Endothelial cell of umbilical vein (primary cell): Measurements from ENCODE around the gene KIAA0825. TPM values are rescaled to one million over a fixed set of nuclear protein-coding genes. Genes with fewer than 3 reads are reported as not detected.

ENCODE experiments used
- BruUV-seq: library from RNA; stranded (reverse); fragments of 400-500 nt; replicated peaks from 2 replicates; lab custom pipeline; 2021; lab: Mats Ljungman, UMichigan
- CTCF ChIA-PET: fragments of 300-600, 350-600 bp; sonication (Branson Sonifier 250); formaldehyde crosslinking; loops from one replicate; lab custom pipeline; 2021; ENCODE audit warnings: antibody characterized with exemption, inconsistent platforms; lab: Charles Lee
- POLR2A ChIA-PET: fragments of 300-600, 350-600 bp; sonication (Branson Sonifier 250); formaldehyde crosslinking; loops from one replicate; lab custom pipeline; 2021; ENCODE audit warnings: antibody characterized with exemption, inconsistent platforms; lab: Charles Lee
- DNase-seq: peaks from one replicate; pipeline ENCODE4 v3.0.0-alpha.2; 2011; ENCODE audit warnings: low read depth, low spot score
- FAIRE-seq: peaks from 2 replicates; lab custom pipeline; 2011; peaks lifted over from hg19 to GRCh38; lab: Jason Lieb, UNC
- H2AFZ ChIP-seq: 2 replicates; pipeline ENCODE4 v1.6.0; 2012; ENCODE audit warnings: low read depth, low read length, control low read depth, inconsistent platforms
- H3K27ac ChIP-seq: 2 replicates; pipeline ENCODE4 v1.5.1; 2011; ENCODE audit warnings: low read depth, mild to moderate bottlenecking, control low read depth, low read length, moderate library complexity; ENCODE audit not compliant: insufficient read depth
- H3K27me3 ChIP-seq, 2 experiments: 2 replicates each; pipeline versions ENCODE4 v1.6.0 to v1.6.1; 2011; ENCODE audit warnings: low read length in 2 of 2, mixed read lengths in 1 of 2; ENCODE audit not compliant: control insufficient read depth in 2 of 2, insufficient read depth in 2 of 2
- H3K36me3 ChIP-seq, 2 experiments: 2 replicates in 1 of 2; 3 replicates in 1 of 2; pipeline ENCODE4 v1.5.1; 2011; ENCODE audit warnings: low read length in 2 of 2, mild to moderate bottlenecking in 1 of 2, moderate library complexity in 1 of 2; ENCODE audit not compliant: control insufficient read depth in 2 of 2, insufficient read depth in 2 of 2; ENCODE audit errors: extremely low read depth in 1 of 2
- H3K4me1 ChIP-seq: 3 replicates; pipeline ENCODE4 v1.5.1; 2011; ENCODE audit warnings: mild to moderate bottlenecking, low read length; ENCODE audit not compliant: control insufficient read depth, insufficient read depth; ENCODE audit errors: extremely low read depth
- H3K4me2 ChIP-seq: 2 replicates; pipeline ENCODE4 v1.6.1; 2011; ENCODE audit warnings: low read length, control low read depth, mixed read lengths; ENCODE audit not compliant: insufficient read depth
- H3K4me3 ChIP-seq, 3 experiments: fragments of 200-600 bp in 1 of 3; sonication (generic), shearing (Covaris generic) in 1 of 3; replicated peaks in 1 of 3; 2 replicates each; pipeline ENCODE4 v1.5.1; 2011 to 2016; ENCODE audit warnings: control low read depth in 3 of 3, low read length in 3 of 3, mild to moderate bottlenecking in 2 of 3, inconsistent platforms in 1 of 3, low read depth in 1 of 3, moderate library complexity in 1 of 3; ENCODE audit not compliant: insufficient read depth in 1 of 3
- H3K79me2 ChIP-seq: 2 replicates; pipeline ENCODE4 v1.6.0; 2012; ENCODE audit warnings: low read length, inconsistent platforms; ENCODE audit not compliant: control insufficient read depth, insufficient read depth
- H3K9ac ChIP-seq: replicated peaks from 2 replicates; pipeline ENCODE3; 2011; ENCODE audit warnings: low read length, control low read depth; ENCODE audit not compliant: insufficient read depth; ENCODE audit errors: extremely low read depth
- H3K9me1 ChIP-seq: replicated peaks from 3 replicates; pipeline ENCODE4 v1.6.0; 2011; ENCODE audit warnings: mild to moderate bottlenecking, low read length; ENCODE audit not compliant: control insufficient read depth, insufficient read depth; ENCODE audit errors: extremely low read depth
- H3K9me3 ChIP-seq: replicated peaks from 2 replicates; pipeline ENCODE4 v1.5.1; 2012; ENCODE audit warnings: low read length, inconsistent platforms; ENCODE audit not compliant: control insufficient read depth, insufficient read depth
- H4K20me1 ChIP-seq: replicated peaks from 2 replicates; pipeline ENCODE3; 2011; ENCODE audit warnings: mild to moderate bottlenecking, low read length; ENCODE audit not compliant: control insufficient read depth, insufficient read depth; ENCODE audit errors: extremely low read depth
- CTCF ChIP-seq, 2 donors: IDR thresholded peaks; 1 replicate in 1 of 2; 2 replicates in 1 of 2; pipeline ENCODE4 v1.5.1; 2011; ENCODE audit warnings: low read length in 2 of 2, mild to moderate bottlenecking in 2 of 2, moderate library complexity in 2 of 2, control low read depth in 1 of 2, inconsistent platforms in 1 of 2, low read depth in 1 of 2; ENCODE audit not compliant: insufficient read depth in 1 of 2; ENCODE audit errors: extremely low read depth in 1 of 2
- EZH2 ChIP-seq: IDR thresholded peaks from 2 replicates; pipeline ENCODE4 v1.6.1; 2012; ENCODE audit warnings: borderline replicate concordance, low read depth, mild to moderate bottlenecking, moderate library complexity, low read length, inconsistent platforms; ENCODE audit not compliant: severe bottlenecking
- GATA2 ChIP-seq: IDR thresholded peaks from 2 replicates; pipeline ENCODE4 v1.7.0; 2011; ENCODE audit warnings: low read depth, mild to moderate bottlenecking, moderate library complexity, mixed read lengths, low read length; ENCODE audit not compliant: insufficient read length, insufficient read depth
- JUN ChIP-seq: IDR thresholded peaks from 2 replicates; pipeline ENCODE4 v1.6.1; 2011; ENCODE audit warnings: borderline replicate concordance, low read depth; ENCODE audit not compliant: insufficient read length, insufficient read depth
- MAX ChIP-seq: IDR thresholded peaks from 2 replicates; pipeline ENCODE4 v1.6.1; 2011; ENCODE audit not compliant: insufficient read depth, insufficient read length
- POLR2AphosphoS5 ChIP-seq: IDR thresholded peaks from 2 replicates; pipeline ENCODE4 v1.6.1; 2012; ENCODE audit warnings: low read depth, mild to moderate bottlenecking, control low read depth, low read length, moderate library complexity; ENCODE audit not compliant: insufficient read depth
- dilution Hi-C: fragments of 300-500 bp; cut with MboI; formaldehyde crosslinking; loops from one replicate; pipeline ENCODE4 v1.15.0; 2019; ENCODE audit warnings: low sequenced_read_pairs; ENCODE audit not compliant: extremely low pct_ligation_motif_present
- intact Hi-C: fragments of 100-400 bp; cut with micrococcal nuclease; formaldehyde crosslinking; loops from one replicate; pipeline ENCODE4 v1.10.0; 2022
- polyA plus RNA-seq, 4 experiments: library from polyadenylated mRNA; depleted of rRNA in 3 of 4; stranded (reverse) in 3 of 4; unstranded in 1 of 4; fragments of >200 nt; gene quantifications; 2 replicates each; pipeline versions ENCODE4 v1.2.1 to v1.2.3, GENCODE V29; 2011 to 2012; ENCODE audit warnings: missing spikeins in 1 of 4
- total RNA-seq: library from RNA; stranded (reverse); gene quantifications from 2 replicates; pipeline ENCODE4 v1.2.3, GENCODE V29; 2021

KIAA0825 gene
- total and polyA plus RNA-seq, 2 donors (not counting 3 experiments of a cell fraction or from before 2014, with no cell fraction given) = 0.15 to 1.1 TPM

GRCh38 chr5:94366811-94367210 lies 251.6 kb downstream of the KIAA0825 start:
- Histone ChIP-seq H3K4me3 (no peak overlapping the region), H3K36me3 (no peaks in the 10 kb centered on the region), H3K9ac (no peak overlapping the region), H3K79me2 (no peaks in the 10 kb centered on the region), H4K20me1 (no peaks in the 10 kb centered on the region), H3K4me2 (no peak overlapping the region), H3K4me1 (no peaks in the 10 kb centered on the region), H3K27ac (no peak overlapping the region), H3K9me1 (no peaks in the 10 kb centered on the region), H2AFZ (no peak overlapping the region), H3K9me3 (no peaks in the 10 kb centered on the region), H3K27me3 (no peaks in the 10 kb centered on the region)
- ChIA-PET CTCF (interaction anchor here (1.3 kb wide), 1 partner anchor 10 kb away, joined by 3 read pairs; no protein-coding TSS in a partner anchor), POLR2A (no interaction called here)
- BruUV-seq = no TSS peak
- DNase-seq = no peak
- no peak for FAIRE-seq
- dilution Hi-C loops (no loop called here), intact Hi-C loops (no loop called here)
- no peak for TF ChIP-seq MAX

- BruUV-seq = no TSS peak
- no peak for FAIRE-seq
- H2AFZ ChIP-seq = no peak overlapping the region
Measured at GRCh38 chr5:94362857-94363256, 255.5 kb downstream of the KIAA0825 start.

More at GRCh38 chr5:94362857-94363256, 255.5 kb downstream of the KIAA0825 start:
- H3K4me2 ChIP-seq = no peak overlapping the region
- ChIA-PET POLR2A (interaction anchor here (0.7 kb wide), 1 partner anchor 84 kb away, joined by 6 read pairs; no protein-coding TSS in a partner anchor), CTCF (interaction anchor here (0.7 to 1.5 kb wide), 2 partner anchors 15 to 109 kb away, joined by 3 to 5 read pairs; no protein-coding TSS in a partner anchor)
- H3K27ac ChIP-seq = no peak overlapping the region
- DNase-seq = no peak
- TF ChIP-seq JUN (no peak), EZH2 (no peak), GATA2 (no peak), POLR2AphosphoS5 (no peak), CTCF (IDR thresholded peaks at IDR 0.05; ENCODE audit: extremely low read depth in 1 of 2, insufficient read depth in 1 of 2, low read depth in 1 of 2, low read length in 2 of 2) (no peak)
- H3K27me3 ChIP-seq = no peaks in the 10 kb centered on the region
- no peak overlapping the region for H3K4me3 ChIP-seq
- H4K20me1 ChIP-seq = no peaks in the 10 kb centered on the region
- intact Hi-C loops (no loop called here), dilution Hi-C loops (no loop called here)
- no peak overlapping the region for H3K9ac ChIP-seq
- no peaks in the 10 kb centered on the region for H3K4me1 ChIP-seq
- no peaks in the 10 kb centered on the region for H3K36me3 ChIP-seq
- H3K9me3 ChIP-seq = no peaks in the 10 kb centered on the region
- H3K9me1 ChIP-seq = no peaks in the 10 kb centered on the region
- no peaks in the 10 kb centered on the region for H3K79me2 ChIP-seq
